ENCODE results near the gene WASHC3.

GRCh38 chr12:102106905-102107304, 45.1 kb upstream of the WASHC3 start:
- TF ChIP-seq CTCF (IDR thresholded peaks at IDR 0.05) (no peak), POLR2A (IDR thresholded peaks at IDR 0.05) (no peak)
